Neural cell (in vitro differentiated cells): Measurements from ENCODE around the gene NFE2L2. TPM values are rescaled to one million over a fixed set of nuclear protein-coding genes. Genes with fewer than 3 reads are reported as not detected.

ENCODE experiments used
- H2AFZ ChIP-seq: fragments of 200-600, 300-800 bp; sonication (generic), shearing (Covaris generic); 2 replicates; pipeline ENCODE4 v1.6.0; 2014; ENCODE audit warnings: low read depth, mild to moderate bottlenecking, antibody characterized with exemption, low read length, moderate library complexity
- H3F3A ChIP-seq: fragments of 200-600 bp; shearing (Covaris generic); 2 replicates; pipeline ENCODE4 v1.6.1; 2016; ENCODE audit warnings: mild to moderate bottlenecking, moderate library complexity, mixed read lengths, antibody characterized with exemption, low read length; ENCODE audit not compliant: insufficient read depth, poor library complexity, severe bottlenecking
- H3K27ac ChIP-seq: fragments of 200-600, 300-800 bp; sonication (generic), shearing (Covaris generic); 2 replicates; pipeline ENCODE4 v1.5.1; 2014; ENCODE audit warnings: mild to moderate bottlenecking, low read length, moderate library complexity
- H3K27me3 ChIP-seq: fragments of 300-800, 200-600 bp; sonication (generic), shearing (Covaris generic); 2 replicates; pipeline ENCODE4 v1.6.0; 2014; ENCODE audit warnings: mild to moderate bottlenecking, low read depth, low read length, moderate library complexity; ENCODE audit not compliant: insufficient read depth
- H3K36me3 ChIP-seq: fragments of 300-800, 200-600 bp; sonication (generic), shearing (Covaris generic); 2 replicates; pipeline ENCODE4 v1.5.1; 2014; ENCODE audit warnings: mild to moderate bottlenecking, antibody characterized with exemption, low read length, moderate library complexity; ENCODE audit not compliant: insufficient read depth
- H3K4me2 ChIP-seq: fragments of 300-800, 200-600 bp; sonication (generic), shearing (Covaris generic); 2 replicates; pipeline ENCODE4 v1.6.0; 2014; ENCODE audit warnings: mild to moderate bottlenecking, low read length
- H3K4me3 ChIP-seq: fragments of 300-800, 200-600 bp; sonication (generic), shearing (Covaris generic); 2 replicates; pipeline ENCODE4 v1.5.1; 2014; ENCODE audit warnings: mild to moderate bottlenecking, low read length, moderate library complexity
- H3K79me2 ChIP-seq: fragments of 200-600 bp; shearing (Covaris generic); replicated peaks from 2 replicates; pipeline ENCODE4 v1.6.0; 2014; ENCODE audit warnings: mild to moderate bottlenecking, low read length, moderate library complexity; ENCODE audit not compliant: insufficient read depth
- H3K9ac ChIP-seq: fragments of 300-800, 200-600 bp; sonication (generic), shearing (Covaris generic); 2 replicates; pipeline ENCODE4 v1.6.1; 2016; ENCODE audit warnings: mild to moderate bottlenecking, low read length, mixed read lengths
- H3K9me2 ChIP-seq: fragments of 200-600 bp; shearing (Covaris generic); 2 replicates; pipeline ENCODE4 v1.6.1; 2016; ENCODE audit warnings: mild to moderate bottlenecking, low read length, mixed read lengths; ENCODE audit not compliant: insufficient read depth
- H3K9me3 ChIP-seq: fragments of 200-600, 300-800 bp; sonication (generic), shearing (Covaris generic); 2 replicates; pipeline ENCODE4 v1.6.1; 2016; ENCODE audit warnings: mild to moderate bottlenecking, mixed run types, low read length, moderate library complexity, mixed read lengths
- H4K20me1 ChIP-seq: fragments of 200-600 bp; shearing (Covaris generic); 2 replicates; pipeline ENCODE4 v1.6.1; 2016; ENCODE audit warnings: mild to moderate bottlenecking, mixed run types; ENCODE audit not compliant: insufficient read depth
- CTCF ChIP-seq: fragments of 450-650 bp; IDR thresholded peaks from 2 replicates; pipeline ENCODE4 v1.5.1; 2014; ENCODE audit warnings: antibody characterized with exemption, mild to moderate bottlenecking, moderate library complexity; ENCODE audit not compliant: poor library complexity, severe bottlenecking
- EP300 ChIP-seq: fragments of 450-650 bp; conservative IDR thresholded peaks from 2 replicates; pipeline ENCODE4 v1.6.1; 2014; ENCODE audit warnings: antibody characterized with exemption, mild to moderate bottlenecking, moderate library complexity; ENCODE audit not compliant: poor library complexity, severe bottlenecking
- EZH2 ChIP-seq: fragments of 200-600, 300-800 bp; shearing (Covaris generic), sonication (generic); IDR thresholded peaks from 2 replicates; pipeline ENCODE4 v1.6.1; 2014; ENCODE audit warnings: antibody characterized with exemption, low read length, borderline replicate concordance, mild to moderate bottlenecking; ENCODE audit not compliant: insufficient read depth, poor library complexity, severe bottlenecking
- MXI1 ChIP-seq: fragments of 450-650 bp; conservative IDR thresholded peaks from 2 replicates; pipeline ENCODE4 v1.6.1; 2014; ENCODE audit warnings: antibody characterized with exemption, mild to moderate bottlenecking; ENCODE audit not compliant: poor library complexity, severe bottlenecking
- POLR2AphosphoS5 ChIP-seq: IDR thresholded peaks from 2 replicates; pipeline ENCODE4 v1.6.1; 2012
- RAD21 ChIP-seq: fragments of 450-650 bp; conservative IDR thresholded peaks from 2 replicates; pipeline ENCODE4 v1.6.1; 2014; ENCODE audit warnings: antibody characterized with exemption, mild to moderate bottlenecking, moderate library complexity
- REST ChIP-seq: IDR thresholded peaks from 2 replicates; pipeline ENCODE4 v1.6.1; 2012; ENCODE audit warnings: borderline replicate concordance
- SMC3 ChIP-seq: fragments of 450-650 bp; conservative IDR thresholded peaks from 2 replicates; pipeline ENCODE4 v1.6.1; 2014; ENCODE audit warnings: antibody characterized with exemption, mild to moderate bottlenecking, moderate library complexity; ENCODE audit not compliant: poor library complexity
- TAF1 ChIP-seq: IDR thresholded peaks from 2 replicates; pipeline ENCODE4 v1.6.1; 2012; ENCODE audit warnings: low read depth
- polyA plus RNA-seq: library from polyadenylated mRNA; depleted of rRNA; stranded (reverse); fragments of >200 nt; gene quantifications from 2 replicates; pipeline ENCODE4 v1.2.3, GENCODE V29; 2014

The NFE2L2 gene
- polyA plus RNA-seq, 1 donor from 2014 or later: 1.4 TPM

DNA sequence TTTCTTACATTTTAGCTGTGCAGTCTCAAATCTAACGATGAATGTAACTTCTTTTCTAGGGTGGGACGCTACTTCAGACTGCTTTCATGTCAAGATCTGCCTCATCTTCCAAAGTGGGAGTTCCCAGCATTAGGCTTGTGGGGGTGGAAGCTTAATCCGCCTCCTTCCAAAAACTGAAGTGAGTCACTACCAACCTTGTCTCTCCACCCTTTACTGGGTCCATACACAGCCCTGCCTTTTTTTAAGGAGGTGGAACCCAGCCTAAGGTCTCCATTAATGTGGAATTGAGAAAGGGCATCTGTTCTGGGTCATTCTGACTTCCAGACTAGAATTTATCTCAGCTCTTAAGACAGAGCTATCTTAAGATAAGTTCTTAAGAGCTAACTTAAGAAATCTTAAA is 42.0 kb upstream of the NFE2L2 start:
- Histone ChIP-seq H3K9ac (no peak overlapping the region), H3F3A (no peaks in the 10 kb centered on the region), H2AFZ (no peak overlapping the region), H3K9me3 (no peaks in the 10 kb centered on the region), H4K20me1 (no peaks in the 10 kb centered on the region), H3K27ac (no peak overlapping the region), H3K9me2 (no peaks in the 10 kb centered on the region), H3K4me3 (no peak overlapping the region), H3K27me3 (no peaks in the 10 kb centered on the region), H3K4me2 (no peak overlapping the region), H3K36me3 (no peaks in the 10 kb centered on the region), H3K79me2 (no peaks in the 10 kb centered on the region)
- TF ChIP-seq REST (no peak), SMC3 (no peak), RAD21 (no peak), TAF1 (no peak), MXI1 (no peak), EP300 (no peak), POLR2AphosphoS5 (no peak)

GRCh38 chr2:177303939-177304338 is 39.4 kb upstream of the NFE2L2 start:
- Histone ChIP-seq H3K9ac (no peak overlapping the region), H3F3A (no peaks in the 10 kb centered on the region), H3K27ac (no peak overlapping the region), H3K4me3 (no peak overlapping the region), H3K79me2 (no peaks in the 10 kb centered on the region), H3K9me3 (no peaks in the 10 kb centered on the region), H3K4me2 (no peak overlapping the region), H4K20me1 (no peaks in the 10 kb centered on the region), H3K36me3 (no peaks in the 10 kb centered on the region), H3K27me3 (no peaks in the 10 kb centered on the region), H2AFZ (no peak overlapping the region), H3K9me2 (no peaks in the 10 kb centered on the region)
- TF ChIP-seq POLR2AphosphoS5 (no peak), MXI1 (no peak), CTCF (no peak), RAD21 (no peak), TAF1 (no peak), SMC3 (no peak), EP300 (no peak), EZH2 (no peak), REST (no peak)
